HG02938 (cell line): ENCODE data around the gene PPP1CA.
"Not testable (repeated sequence)": the region's sequence is repeated elsewhere in the genome, so short reads cannot be mapped to it uniquely, and the experiment has no call there.

Experiments
- ATAC-seq: cut with Tn5 transposase; IDR thresholded peaks from one replicate; pipeline ENCODE4 v1.9.1; 2021; ENCODE audit warnings: mild to moderate bottlenecking, moderate library complexity; ENCODE audit not compliant: unreplicated experiment

The PPP1CA gene

DNA sequence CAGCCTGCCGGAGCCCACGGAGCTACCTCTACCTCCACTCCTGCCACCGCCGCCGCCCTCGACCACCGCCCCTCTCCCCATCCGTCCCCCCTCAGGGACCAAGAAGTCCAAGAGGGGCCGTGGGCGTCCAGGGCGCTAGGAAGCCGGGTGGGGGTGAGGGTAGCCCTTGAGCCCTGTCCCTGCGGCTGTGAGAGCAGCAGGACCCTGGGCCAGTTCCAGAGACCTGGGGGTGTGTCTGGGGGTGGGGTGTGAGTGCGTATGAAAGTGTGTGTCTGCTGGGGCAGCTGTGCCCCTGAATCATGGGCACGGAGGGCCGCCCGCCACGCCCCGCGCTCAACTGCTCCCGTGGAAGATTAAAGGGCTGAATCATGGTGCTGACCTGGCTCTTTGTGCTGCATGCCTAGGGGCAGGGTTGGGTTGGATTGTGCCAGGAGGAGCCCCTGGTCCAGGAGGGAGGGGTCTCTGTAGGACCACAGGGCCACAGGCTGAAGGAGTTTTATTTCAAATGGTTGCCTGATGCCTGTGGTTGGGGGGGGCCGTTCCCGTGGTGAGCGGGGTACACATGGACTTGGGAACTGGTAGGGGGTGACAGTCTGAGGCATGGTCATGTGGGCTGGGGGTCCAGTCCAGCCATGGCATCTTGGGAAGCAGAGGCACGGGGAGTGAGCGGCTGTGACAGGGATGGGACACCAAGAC lies 33.5 kb upstream of the PPP1CA start:
- ATAC-seq: no peak

DNA sequence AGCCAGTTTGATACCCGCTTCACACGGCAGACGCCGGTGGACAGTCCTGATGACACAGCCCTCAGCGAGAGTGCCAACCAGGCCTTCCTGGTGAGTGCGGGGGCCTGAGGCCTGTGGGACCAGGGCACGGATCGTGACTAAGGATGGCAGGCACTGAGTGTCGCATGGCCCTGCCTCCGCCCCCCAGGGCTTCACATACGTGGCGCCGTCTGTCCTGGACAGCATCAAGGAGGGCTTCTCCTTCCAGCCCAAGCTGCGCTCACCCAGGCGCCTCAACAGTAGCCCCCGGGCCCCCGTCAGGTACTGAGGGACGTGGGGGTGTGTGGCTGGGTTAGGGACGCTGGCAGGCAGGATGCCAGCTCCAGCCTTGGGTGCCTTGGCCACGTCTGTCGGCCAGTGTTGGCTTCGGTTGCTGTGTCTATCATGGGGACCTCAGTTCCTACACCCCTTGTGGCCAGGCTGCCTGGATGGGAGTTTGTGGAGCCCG lies 32.8 kb upstream of the PPP1CA start:
- ATAC-seq: no peak

DNA sequence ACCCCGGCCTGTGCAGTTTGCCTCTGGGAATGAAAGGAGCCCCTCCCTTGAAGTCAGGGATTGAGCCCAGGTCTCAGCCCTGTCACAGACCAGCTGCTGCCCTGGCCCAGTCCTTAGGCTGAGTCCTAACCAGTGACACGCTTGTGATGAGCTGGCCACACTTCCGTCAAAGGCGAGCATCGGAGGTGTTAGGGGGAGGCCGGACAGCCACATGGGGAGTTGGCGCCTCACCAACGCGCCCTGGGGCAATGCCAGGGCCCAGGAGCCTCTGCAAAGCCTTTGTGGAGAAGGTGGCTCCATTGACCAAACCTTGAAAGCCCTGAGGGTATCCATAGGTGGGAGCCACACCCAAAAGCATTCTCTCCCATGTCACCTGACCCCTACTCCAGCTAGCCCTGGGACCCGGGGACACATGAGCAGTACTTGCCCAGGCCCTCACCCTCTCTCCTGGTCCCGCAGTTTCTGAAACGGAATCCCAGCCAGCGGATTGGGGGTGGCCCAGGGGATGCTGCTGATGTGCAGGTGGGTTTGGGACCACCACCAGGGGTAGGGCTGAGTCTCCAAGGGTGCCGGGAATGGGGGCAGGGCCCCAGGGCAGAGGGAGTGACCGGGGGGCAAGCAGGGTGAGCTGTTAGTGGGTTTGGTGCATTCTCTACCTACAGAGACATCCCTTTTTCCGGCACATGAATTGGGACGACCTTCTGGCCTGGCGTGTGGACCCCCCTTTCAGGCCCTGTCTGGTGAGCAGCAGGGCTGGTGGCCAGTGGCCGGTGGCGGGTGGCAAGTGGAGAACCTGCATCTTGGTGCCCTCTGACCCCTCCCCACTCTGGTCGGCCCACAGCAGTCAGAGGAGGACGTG lies 32.1 kb upstream of the PPP1CA start:
- ATAC-seq: no peak

DNA sequence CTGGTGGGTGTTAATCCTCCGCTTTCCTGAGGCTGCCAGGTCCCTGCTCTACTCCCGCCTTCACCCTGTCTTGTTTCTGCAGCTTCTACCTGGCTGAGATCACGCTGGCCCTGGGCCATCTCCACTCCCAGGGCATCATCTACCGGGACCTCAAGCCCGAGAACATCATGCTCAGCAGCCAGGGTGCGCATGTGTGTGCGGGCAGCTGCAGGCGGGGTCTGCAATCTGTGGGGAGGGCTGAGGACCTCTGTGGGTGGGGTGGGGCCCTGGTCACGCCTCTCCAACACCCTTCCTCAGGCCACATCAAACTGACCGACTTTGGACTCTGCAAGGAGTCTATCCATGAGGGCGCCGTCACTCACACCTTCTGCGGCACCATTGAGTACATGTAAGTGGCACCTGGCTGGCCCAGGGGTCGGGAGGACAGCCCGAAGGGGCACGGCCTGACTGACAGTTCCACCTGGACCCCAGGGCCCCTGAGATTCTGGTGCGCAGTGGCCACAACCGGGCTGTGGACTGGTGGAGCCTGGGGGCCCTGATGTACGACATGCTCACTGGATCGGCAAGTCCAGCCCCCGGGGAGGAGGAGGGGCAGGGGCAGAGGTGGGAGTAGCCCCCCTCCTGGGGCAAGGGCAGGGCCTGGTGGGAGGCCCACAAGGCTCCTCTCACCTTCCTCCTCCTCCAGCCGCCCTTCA lies 31.1 kb upstream of the PPP1CA start:
- ATAC-seq: no peak

DNA sequence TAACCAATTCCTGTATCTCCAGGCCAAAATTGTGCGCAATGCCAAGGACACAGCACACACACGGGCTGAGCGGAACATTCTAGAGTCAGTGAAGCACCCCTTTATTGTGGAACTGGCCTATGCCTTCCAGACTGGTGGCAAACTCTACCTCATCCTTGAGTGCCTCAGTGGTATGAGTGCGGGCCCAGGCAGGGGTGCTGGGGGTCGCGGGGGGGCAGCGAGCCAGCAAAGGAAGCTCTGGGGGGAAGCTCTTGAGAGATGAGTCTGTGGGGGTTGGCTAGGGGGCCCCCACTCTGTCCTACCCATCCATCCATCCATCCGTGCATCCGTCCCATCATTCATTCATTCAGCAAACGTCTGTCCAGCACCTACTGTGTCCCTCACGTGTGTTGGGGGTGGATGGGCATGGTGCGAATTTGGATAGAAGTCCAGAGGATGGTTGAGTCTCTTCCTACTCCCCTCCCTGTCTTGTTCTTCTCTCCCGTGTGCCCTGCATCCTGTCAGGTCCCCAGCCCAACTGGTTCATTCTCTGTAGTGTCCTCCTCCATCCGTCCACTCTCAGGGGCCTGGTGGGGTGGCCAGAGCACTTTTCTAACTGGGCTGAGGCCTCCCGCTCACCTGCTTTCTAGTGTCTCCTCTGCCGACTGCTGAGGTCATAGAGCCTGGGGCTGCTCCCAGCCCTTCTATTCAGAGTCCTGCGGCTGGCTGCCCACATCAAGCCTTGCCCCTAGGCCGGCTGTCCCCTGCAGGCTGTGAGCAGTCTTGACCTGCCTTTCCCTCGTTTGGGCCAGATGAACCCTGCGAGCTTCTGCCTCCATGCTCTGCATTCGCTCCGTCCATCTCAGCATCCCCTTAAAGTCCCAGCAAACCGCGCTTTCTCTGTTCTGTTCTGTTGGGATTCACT lies 29.9 kb upstream of the PPP1CA start:
- ATAC-seq: no peak

DNA sequence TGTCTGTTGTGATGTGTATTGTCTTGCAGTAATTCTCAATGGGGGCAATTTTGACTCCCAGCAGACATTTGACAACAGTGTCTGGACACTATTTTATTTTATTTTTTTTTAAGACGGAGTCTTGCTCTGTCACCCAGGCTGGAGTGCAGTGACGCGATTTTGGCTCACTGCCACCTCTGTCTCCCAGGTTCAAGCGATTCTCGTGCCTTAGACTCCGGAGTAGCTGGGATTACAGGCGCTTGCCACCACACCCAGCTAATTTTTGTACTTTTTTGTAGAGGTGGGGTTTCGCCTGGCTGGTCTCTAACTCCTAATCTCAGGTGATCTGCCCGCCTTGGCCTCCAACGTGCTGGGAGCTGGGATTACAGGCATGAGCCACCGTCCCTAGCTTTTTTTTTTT lies 28.1 kb upstream of the PPP1CA start:
- ATAC-seq: no peak

DNA sequence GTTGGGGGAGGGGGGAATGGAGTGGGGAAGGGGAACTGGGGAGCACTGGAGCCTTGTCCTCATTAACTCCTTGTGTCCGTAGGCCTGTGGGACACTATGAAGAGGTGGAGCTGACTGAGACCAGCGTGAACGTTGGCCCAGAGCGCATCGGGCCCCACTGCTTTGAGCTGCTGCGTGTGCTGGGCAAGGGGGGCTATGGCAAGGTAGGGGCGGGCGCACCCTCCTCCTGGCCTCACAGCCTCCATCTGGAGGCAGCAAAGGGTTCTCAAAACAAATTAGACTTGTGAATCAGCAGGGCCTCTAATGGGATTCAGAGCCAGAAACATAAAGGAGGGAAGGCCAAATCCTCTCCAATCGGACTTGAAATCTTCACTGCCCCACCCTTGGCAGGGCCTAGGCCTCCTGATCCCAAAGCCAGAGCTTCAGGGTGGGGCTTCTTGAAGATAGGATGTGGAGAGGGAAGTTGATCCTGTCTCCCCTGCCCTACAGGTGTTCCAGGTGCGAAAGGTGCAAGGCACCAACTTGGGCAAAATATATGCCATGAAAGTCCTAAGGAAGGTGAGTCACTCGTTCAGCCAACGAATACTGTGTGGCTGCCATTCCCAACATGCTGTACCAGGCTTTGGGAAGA lies 27.5 kb upstream of the PPP1CA start:
- ATAC-seq: no peak

DNA sequence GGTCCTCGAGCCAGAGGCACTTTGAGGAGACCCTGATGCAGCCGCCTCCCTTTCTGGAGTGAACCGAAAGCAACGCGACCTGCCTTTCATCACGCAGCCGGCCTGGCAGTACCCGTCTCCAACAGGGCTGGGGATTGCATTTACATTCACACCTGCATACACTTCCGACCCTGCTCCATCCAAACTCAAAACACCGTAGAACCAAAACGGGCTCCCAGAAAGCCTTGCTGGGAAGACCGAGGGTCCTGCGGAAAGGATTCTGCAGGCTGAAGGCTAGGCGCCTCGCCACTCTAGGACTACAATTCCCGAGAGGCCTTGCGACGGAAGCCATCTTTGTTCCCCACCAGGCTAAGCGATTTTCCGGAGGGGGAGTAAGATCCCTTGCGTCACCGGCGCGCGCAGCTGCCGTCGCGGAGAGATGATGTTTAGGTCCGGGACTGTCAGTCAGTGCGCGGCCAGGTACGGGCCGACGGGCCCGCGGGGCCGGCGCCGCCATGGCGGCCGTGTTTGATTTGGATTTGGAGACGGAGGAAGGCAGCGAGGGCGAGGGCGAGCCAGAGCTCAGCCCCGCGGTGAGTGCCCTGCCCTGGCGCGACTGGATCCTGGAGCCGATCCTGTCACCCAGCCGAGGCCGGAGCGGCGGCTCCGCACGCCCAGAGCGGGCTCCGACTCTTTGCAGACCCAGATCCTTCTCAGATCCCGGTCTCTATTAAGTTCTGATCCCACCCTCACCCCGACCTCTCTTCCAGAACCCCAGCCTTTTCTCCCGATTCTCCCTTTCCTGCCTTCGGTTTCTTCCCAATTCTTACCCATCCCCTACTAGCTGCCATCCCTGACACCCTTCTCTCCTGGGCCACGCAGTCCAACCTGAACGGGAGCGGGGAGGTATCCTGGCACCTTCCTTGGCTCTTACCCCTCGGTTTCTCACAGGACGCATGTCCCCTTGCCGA lies 26.7 kb upstream of the PPP1CA start, which contains the start of gene RPS6KB2:
Gene RPS6KB2, plus strand, starts transcription at position 443 of the 950 bp plus-strand sequence. Its CDS starts 52 bp downstream, at position 495.
- ATAC-seq: peak; percentile 72

DNA sequence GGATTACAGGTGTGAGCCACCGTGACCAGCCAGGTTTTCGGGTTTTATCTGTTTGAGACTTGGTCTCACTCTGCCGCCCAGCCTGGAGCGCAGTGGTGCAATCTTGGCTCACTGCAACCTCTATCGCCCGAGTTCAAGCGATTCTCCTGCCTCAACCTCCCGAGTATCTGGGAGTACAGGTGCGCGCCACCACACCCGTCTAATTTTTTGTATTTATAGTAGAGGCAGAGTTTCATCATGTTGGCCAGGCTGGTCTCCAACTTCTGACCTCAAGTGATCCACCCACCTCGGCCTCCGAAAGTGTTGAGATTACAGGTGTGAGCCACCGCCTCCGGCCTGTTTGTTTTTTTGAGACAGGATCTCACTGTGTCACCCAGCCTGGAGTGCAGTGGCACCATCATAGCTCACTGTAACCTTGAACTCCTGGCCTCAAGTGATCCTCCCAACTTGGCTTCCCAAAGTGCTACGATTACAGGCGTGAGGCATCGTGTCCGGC lies 25.8 kb upstream of the PPP1CA start:
- not testable (repeated sequence) for ATAC-seq

DNA sequence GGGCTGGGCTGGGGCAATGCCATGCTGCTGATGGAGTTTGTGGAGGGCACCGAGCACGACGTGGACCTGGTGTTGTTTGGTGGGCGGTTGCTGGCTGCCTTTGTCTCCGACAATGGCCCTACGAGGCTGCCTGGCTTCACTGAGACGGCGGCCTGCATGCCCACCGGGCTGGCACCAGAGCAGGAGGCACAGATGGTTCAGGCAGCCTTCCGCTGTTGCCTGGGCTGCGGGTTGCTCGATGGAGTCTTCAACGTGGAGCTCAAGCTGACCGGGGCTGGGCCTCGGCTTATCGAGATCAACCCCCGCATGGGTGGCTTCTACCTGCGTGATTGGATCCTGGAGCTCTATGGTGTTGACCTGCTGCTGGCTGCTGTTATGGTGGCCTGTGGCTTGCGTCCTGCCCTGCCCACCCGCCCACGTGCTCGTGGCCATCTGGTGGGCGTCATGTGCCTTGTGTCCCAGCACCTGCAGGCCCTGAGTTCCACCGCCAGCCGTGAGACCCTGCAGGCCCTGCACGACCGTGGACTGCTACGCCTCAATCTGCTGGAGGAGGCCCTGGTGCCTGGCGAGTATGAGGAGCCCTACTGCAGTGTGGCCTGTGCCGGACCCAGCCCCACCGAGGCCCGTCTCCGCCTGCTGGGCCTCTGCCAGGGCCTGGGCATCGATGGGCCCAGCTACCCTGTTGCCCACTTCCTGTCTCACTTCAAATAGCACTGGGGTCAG lies 22.4 kb upstream of the PPP1CA start:
- no peak for ATAC-seq

DNA sequence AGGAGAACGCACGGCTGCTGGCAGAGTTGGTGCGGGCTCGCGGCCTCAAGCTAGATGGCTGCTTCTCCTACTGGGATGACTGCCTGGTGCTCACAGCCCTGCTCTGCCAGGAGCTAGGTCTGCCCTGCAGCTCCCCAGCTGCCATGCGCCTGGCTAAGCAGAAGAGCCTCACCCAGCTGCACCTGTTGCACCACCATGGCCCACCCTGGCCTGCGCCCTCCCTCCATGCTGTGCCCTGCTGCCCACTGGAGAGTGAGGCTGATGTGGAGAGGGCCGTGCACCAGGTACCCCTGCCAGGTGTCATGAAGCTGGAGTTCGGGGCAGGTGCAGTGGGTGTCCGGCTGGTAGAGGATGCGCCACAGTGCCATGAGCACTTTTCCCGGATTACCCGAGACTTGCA lies 21.8 kb upstream of the PPP1CA start:
- no peak for ATAC-seq

DNA sequence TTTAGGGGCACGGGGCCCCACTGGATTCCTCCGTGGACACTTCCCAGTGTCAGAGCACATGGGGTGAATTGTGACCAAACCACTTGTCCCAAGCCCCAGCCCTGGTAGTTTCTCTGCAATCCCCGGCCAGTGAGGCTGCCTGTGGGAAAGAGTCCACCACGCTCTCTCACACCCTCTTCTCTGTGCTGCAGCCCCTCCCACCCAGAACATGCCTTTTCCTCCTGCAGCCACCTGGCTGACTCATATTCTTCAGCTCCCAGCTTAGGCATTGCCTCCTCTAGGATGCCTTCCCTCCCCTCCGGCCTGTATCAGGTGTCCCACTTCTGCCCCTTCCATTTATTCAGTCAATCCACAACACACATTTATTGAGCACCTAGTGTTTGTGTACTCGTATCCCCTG lies 21.2 kb upstream of the PPP1CA start:
- ATAC-seq: no peak

DNA sequence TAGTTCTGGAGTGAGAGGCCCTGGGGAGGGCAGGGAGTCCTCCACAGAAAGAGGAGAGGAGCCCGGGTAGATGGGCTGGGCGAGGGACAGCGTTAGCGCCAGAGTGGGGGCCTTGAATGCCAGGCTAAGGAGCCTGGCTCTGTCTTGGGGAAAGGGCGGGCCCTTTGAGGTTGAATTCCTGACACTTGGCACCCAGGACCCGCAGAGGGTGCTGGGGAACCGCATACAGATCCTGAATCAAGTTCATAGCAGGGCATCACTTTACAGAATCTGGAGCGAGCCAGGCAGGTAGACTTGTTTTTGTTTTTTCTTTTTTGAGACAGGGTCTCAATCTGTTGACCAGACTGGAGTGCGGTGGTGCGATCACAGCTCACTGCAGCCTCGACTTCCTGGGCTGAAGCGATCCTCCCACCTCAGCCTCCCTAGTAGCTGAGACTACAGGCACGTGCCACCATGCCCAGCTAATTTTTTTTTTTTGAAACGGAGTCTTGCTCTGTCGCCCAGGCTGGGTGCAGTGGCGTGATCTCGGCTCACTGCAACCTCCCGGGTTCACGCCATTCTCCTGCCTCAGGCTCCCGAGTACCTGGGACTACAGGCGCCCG lies 19.9 kb upstream of the PPP1CA start:
- ATAC-seq: no peak

DNA sequence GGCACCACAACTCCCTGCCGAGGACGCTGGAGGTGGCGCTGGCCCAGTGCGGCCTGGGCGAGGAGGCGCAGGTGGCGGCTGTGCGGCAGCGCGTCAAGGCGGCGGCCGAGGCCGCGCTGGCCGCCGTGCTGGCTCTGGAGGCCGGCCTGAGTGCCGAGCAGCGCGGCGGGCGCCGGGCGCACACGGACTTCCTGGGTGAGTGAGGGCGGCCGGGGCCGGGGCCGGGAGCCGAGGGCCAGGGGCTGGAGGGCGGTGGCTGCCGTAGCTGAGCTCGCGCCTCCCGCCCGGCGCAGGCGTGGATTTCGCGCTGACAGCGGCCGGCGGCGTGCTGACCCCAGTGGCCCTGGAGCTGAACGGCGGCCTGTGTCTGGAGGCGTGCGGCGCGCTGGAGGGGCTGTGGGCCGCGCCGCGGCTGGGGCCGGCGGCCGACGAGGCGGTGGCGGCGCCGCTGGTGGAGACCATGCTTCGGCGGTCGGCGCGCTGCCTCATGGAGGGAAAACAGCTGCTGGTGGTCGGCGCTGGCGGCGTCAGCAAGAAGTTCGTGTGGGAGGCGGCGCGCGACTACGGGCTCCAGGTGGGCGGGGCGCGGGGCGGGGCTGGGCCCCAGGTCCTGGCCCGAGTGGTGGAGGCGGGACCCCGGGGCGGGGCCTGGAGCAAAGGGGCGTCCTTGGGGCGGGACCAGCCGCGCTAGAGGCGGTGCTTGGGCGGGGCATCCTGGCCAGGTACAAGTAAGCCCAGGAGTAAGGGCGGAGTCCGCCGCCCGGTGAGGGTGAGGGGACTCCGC lies 19.2 kb upstream of the PPP1CA start:
- ATAC-seq: peak; percentile 58

DNA sequence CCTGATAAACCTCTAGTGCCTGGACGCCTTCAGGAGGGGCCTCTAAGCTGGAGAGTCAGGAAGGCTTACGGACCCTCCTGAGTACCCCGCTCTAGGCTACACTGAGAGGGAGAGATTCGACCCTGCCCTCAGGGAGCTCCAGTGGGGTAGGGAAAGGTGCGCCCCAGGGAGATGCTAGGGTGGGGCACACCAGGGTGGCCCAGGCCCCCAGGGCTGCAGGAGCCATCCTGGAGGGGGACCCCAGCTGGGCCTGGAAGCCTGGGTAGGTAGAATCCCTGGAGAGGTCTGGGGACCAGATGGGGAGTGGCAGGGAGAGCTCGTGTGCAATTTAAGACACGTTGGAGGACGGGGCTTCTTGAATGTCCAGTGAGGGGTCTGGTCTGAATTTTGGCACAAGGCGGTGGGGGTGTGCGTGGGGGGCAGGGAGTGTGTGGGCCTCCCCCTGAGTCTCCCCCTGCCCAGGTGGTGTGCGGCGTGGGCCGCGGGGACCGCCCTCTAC lies 18.5 kb upstream of the PPP1CA start:
- ATAC-seq: no peak

DNA sequence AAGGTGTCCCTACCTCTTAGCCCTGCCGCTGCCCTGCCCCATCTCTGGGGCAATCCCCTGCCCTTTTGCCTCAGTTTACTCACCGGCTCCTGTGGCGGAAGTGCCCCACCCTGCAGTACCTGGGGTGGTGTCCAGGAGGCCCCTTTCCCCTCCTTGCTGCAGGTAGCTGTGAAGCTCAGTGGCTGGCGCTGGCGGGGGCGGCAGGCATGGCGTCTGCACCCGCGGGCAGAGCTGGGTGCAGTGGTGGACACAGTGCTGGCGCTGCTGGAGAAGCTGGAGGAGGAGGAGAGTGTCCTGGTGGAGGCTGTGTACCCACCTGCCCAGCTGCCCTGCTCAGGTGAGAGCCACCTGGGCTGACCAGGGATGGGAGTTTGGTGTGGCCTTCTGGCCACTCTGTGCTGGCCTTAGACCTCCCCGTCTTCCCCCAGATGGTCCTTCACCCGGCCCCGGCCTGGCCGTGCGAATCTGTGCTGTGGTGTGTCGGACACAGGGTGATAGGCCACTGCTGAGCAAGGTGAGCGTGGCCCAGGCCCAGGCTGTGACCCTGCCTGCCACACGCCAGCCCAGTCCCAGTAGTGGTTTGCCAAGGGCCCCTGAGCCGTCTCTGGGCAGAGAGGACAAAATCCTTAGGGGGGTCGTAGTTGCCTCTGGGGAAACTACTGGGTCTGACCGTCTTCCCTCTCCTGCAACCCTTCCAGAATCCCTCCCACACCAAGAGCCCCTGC lies 17.8 kb upstream of the PPP1CA start:
- ATAC-seq: no peak
